Activated T-helper 2 cell treated with anti-CD3 and anti-CD28 coated beads, Interferon-gamma antibody, Interleukin-2, Interleukin-4, amounts not matched to agents 10 μg/mL and 5 μg/mL and 100 μg/mL, durations not matched to agents 14 hours and 24 hours and 36 hours (primary cell): ENCODE results near the gene ANKRD65. TPM values are rescaled to one million over a fixed set of nuclear protein-coding genes. Genes with fewer than 3 reads are reported as not detected.
A peak's percentile ranks its signal among the peaks of the same experiment; 100 is the strongest.
"Not testable (repeated sequence)": the region's sequence is repeated elsewhere in the genome, so short reads cannot be mapped to it uniquely, and the experiment has no call there.

ENCODE experiments used
- DNase-seq: peaks from one replicate; pipeline ENCODE4 v3.0.0; 2021; ENCODE audit warnings: low spot score
- H3K27ac Mint-ChIP-seq: one replicate; pipeline ENCODE4 v1.8.0; 2021; ENCODE audit warnings: mixed read lengths
- H3K27me3 Mint-ChIP-seq: one replicate; pipeline ENCODE4 v1.8.0; 2021; ENCODE audit warnings: low read depth, mixed read lengths
- H3K36me3 Mint-ChIP-seq: one replicate; pipeline ENCODE4 v1.8.0; 2021; ENCODE audit warnings: low read depth, mixed read lengths
- H3K4me1 Mint-ChIP-seq: one replicate; pipeline ENCODE4 v1.8.0; 2021; ENCODE audit warnings: low read depth, mixed read lengths
- H3K4me3 Mint-ChIP-seq: one replicate; pipeline ENCODE4 v1.8.0; 2021; ENCODE audit warnings: low read depth, mild to moderate bottlenecking, moderate library complexity, mixed read lengths
- H3K9me3 Mint-ChIP-seq: one replicate; pipeline ENCODE4 v1.8.0; 2021; ENCODE audit warnings: mixed read lengths
- intact Hi-C: fragments of 100-400 bp; cut with micrococcal nuclease; formaldehyde crosslinking; loops from one replicate; pipeline ENCODE4 v1.15.1; 2023
- total RNA-seq: library from RNA; stranded (reverse); gene quantifications from 2 replicates; pipeline ENCODE4 v1.2.3, GENCODE V29; 2022

The ANKRD65 gene
- total RNA-seq, 1 donor from 2014 or later = not detected

GRCh38 chr1:1411626-1412025 is 9.4 kb downstream of the ANKRD65 start:
- H3K9me3 Mint-ChIP-seq = no peaks in the 10 kb centered on the region
- no peak overlapping the region for H3K4me3 Mint-ChIP-seq
- H3K27ac Mint-ChIP-seq = no peak overlapping the region
- intact Hi-C loops = no loop called here
- no peaks in the 10 kb centered on the region for H3K27me3 Mint-ChIP-seq
- no peak for DNase-seq
- peaks cover 24% of the 10 kb centered on the region for H3K36me3 Mint-ChIP-seq
- peaks cover 9% of the 10 kb centered on the region for H3K4me1 Mint-ChIP-seq

DNA sequence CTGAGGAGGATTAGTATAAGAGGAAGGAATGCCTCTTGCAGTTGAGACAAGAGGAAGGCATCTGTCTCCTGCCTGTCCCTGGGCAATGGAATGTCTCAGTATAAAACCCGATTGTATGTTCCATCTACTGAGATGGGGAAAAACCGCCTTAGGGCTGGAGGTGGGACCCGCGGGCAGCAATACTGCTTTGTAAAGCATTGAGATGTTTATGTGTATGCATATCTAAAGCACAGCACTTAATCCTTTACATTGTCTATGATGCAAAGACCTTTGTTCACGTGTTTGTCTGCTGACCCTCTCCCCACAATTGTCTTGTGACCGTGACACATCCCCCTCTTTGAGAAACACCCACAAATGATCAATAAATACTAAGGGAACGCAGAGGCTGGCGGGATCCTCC is 10.8 kb downstream of the ANKRD65 start:
- intact Hi-C loops, H3K9me3 Mint-ChIP-seq, H3K27me3 Mint-ChIP-seq, DNase-seq, H3K27ac Mint-ChIP-seq: not testable (repeated sequence)
- peaks cover 38% of the 10 kb centered on the region for H3K36me3 Mint-ChIP-seq
- peaks cover 15% of the 10 kb centered on the region for H3K4me1 Mint-ChIP-seq
- peak overlapping the region; percentile 21 for H3K4me3 Mint-ChIP-seq

GRCh38 chr1:1407636-1408318 is 13.3 kb downstream of the ANKRD65 start:
- Mint-ChIP-seq H3K36me3 (peaks cover 54% of the 10 kb centered on the region), H3K27ac (peak overlapping the region; percentile 73), H3K27me3 (no peaks in the 10 kb centered on the region), H3K9me3 (no peaks in the 10 kb centered on the region), H3K4me1 (peaks cover 21% of the 10 kb centered on the region), H3K4me3 (peak overlapping the region; percentile 88)
- no peak for DNase-seq
- intact Hi-C loops = loop anchor here (1.0 to 10.0 kb wide), 5 partner anchors 8 to 1147 kb away; partner anchors contain the start of genes ATAD3B, AURKAIP1, CCNL2 and TNFRSF14

DNA sequence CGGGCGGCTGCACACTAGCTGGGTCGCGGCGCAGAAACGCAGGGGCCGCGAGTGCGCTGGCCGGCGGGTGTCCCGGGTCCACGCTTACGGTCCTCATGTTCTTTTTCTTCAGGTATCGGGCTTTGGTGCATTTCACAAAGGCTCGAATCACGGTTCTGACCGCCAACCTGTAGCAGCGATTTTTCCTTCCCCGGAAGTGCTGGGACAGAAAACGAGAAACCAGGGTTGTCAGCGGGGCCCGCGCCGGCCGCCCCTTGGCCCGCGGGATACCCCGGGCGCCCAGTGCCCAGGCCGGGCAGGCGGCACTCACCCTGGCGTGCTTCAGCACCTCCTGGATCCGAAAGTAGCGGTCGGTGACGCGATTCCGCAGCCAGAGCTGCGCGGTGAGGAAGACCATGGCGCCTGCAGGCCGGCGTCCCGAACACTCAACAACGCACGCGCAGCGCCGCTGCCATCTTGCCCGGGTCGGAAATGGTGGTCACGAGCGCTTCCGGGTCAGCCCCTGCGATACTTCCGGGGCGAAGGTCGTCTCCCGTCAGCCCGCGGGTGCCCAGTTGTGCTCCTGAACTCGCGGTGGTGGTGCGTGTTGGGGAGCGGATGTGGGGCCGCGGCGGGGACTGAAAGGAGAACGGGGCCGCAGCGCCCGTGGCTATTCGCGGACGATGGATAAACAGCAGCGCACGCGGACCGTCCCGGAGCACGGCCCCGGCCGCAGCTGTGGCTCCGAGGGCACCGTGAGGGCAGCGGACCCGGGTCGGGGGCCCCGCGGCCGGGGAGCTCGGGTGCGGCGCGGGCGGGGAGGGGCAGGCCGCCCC is 14.0 kb downstream of the ANKRD65 start, which contains the start of gene MRPL20:
TSS of gene MRPL20 (minus strand) at position 473 of the 815 bp plus-strand sequence. CDS start at position 397, 76 bp downstream.
- intact Hi-C loops = loop anchor here (1.0 to 10.0 kb wide), 5 partner anchors 8 to 1148 kb away; partner anchors contain the start of genes ATAD3B, AURKAIP1, CCNL2 and TNFRSF14
- Mint-ChIP-seq H3K27me3 (no peaks in the 10 kb centered on the region), H3K4me3 (peak within 1 kb of the TSS; percentile 88), H3K36me3 (peaks cover 61% of the 10 kb centered on the region), H3K9me3 (no peaks in the 10 kb centered on the region), H3K27ac (peak within 1 kb of the TSS; percentile 89), H3K4me1 (peaks cover 23% of the 10 kb centered on the region)
- peak; percentile 96 for DNase-seq

- Mint-ChIP-seq H3K4me1 (peaks cover 26% of the 10 kb centered on the region), H3K9me3 (no peaks in the 10 kb centered on the region), H3K36me3 (peaks cover 69% of the 10 kb centered on the region), H3K4me3 (peak overlapping the region; percentile 87), H3K27ac (peak overlapping the region; percentile 77), H3K27me3 (no peaks in the 10 kb centered on the region)
- intact Hi-C loops = loop anchor here (2.0 to 10.0 kb wide), 3 partner anchors 36 to 1149 kb away; partner anchors contain the start of genes ATAD3B and TNFRSF14
- no peak for DNase-seq
Observed at GRCh38 chr1:1406101-1406820, 14.8 kb downstream of the ANKRD65 start.

DNA sequence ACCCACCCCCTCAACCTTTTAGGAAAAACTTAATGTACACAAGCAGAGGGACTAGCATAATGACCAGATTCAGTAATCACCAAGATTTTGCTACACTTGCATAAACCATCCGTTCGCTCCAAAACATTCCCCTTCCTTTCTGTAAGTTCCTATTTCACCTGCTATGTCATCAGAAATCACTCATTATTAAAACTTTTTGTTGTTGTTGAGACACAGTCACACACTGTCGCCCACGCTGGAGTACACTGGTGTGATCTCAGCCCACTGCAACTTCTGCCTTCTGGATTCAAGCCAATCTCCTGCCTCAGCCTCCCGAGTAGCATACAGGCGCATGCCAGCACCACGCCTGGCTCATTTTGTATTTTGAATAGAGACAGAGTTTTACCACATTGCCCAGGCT is 17.4 kb downstream of the ANKRD65 start:
- peaks cover 76% of the 10 kb centered on the region for H3K36me3 Mint-ChIP-seq

GRCh38 chr1:1402901-1403392 is 18.1 kb downstream of the ANKRD65 start:
- Mint-ChIP-seq H3K4me1 (peaks cover 33% of the 10 kb centered on the region), H3K36me3 (peaks cover 78% of the 10 kb centered on the region)
- H3K27me3 Mint-ChIP-seq, H3K9me3 Mint-ChIP-seq, H3K27ac Mint-ChIP-seq, H3K4me3 Mint-ChIP-seq, DNase-seq: not testable (repeated sequence)
- intact Hi-C loops = loop anchor here (10.0 kb wide), 1 partner anchor 1152 kb away; the partner anchor contains the start of gene TNFRSF14

More for the DNA sequence above, 17.4 kb downstream of the ANKRD65 start:
- no peaks in the 10 kb centered on the region for H3K27me3 Mint-ChIP-seq
- no peak overlapping the region for H3K27ac Mint-ChIP-seq
- no peak for DNase-seq
- intact Hi-C loops = loop anchor here (10.0 kb wide), 1 partner anchor 1151 kb away; the partner anchor contains the start of gene TNFRSF14
- peaks cover 33% of the 10 kb centered on the region for H3K4me1 Mint-ChIP-seq
- no peaks in the 10 kb centered on the region for H3K9me3 Mint-ChIP-seq
- peak overlapping the region; percentile 4 for H3K4me3 Mint-ChIP-seq

GRCh38 chr1:1402072-1402900 is 18.8 kb downstream of the ANKRD65 start:
- Mint-ChIP-seq H3K27ac (peak overlapping the region; percentile 60), H3K27me3 (no peaks in the 10 kb centered on the region), H3K36me3 (peaks cover 81% of the 10 kb centered on the region), H3K4me1 (peaks cover 37% of the 10 kb centered on the region), H3K4me3 (peak overlapping the region; percentile 56), H3K9me3 (no peaks in the 10 kb centered on the region)
- intact Hi-C loops = loop anchor here (10.0 kb wide), 1 partner anchor 1153 kb away; the partner anchor contains the start of gene TNFRSF14
- no peak for DNase-seq

DNA sequence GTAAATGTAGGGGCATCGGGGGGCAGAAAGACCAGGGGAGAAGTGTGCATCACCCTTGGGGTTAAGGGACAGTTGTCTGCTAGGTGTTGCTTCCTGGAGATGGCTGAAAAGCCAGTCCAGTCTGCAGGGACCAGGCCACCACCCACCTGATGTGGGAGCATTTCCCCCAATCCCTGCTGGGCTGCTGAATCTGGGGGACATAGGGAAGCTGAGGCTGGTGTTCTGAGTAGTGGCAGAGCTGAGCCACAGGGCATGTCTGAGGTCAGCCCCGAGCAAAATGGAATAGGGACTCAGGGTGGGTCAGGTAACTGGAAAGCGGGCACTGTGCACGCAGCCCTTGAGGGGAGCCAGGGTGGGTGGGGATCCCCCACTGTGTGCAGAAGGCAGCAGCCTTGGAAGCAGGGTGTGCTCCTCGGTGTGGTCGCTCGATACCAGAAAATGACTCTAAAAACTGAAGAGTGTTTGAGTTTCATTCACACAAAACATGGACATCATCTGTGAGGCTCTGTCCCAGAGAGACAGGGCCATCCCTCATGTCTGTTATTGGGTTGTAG is 19.5 kb downstream of the ANKRD65 start:
- peaks cover 77% of the 10 kb centered on the region for H3K36me3 Mint-ChIP-seq
- H3K27me3 Mint-ChIP-seq = no peaks in the 10 kb centered on the region
- H3K4me1 Mint-ChIP-seq = peaks cover 37% of the 10 kb centered on the region
- intact Hi-C loops = loop anchor here (10.0 kb wide), 1 partner anchor 1153 kb away; the partner anchor contains the start of gene TNFRSF14
- H3K4me3 Mint-ChIP-seq = peak overlapping the region; percentile 56
- H3K27ac Mint-ChIP-seq = peak overlapping the region; percentile 16
- DNase-seq = no peak
- H3K9me3 Mint-ChIP-seq = no peaks in the 10 kb centered on the region

GRCh38 chr1:1400576-1401456 is 20.3 kb downstream of the ANKRD65 start:
- Mint-ChIP-seq H3K4me1 (peaks cover 34% of the 10 kb centered on the region), H3K9me3 (no peaks in the 10 kb centered on the region), H3K4me3 (peak overlapping the region; percentile 90), H3K27me3 (no peaks in the 10 kb centered on the region), H3K27ac (peak overlapping the region; percentile 74), H3K36me3 (peaks cover 72% of the 10 kb centered on the region)
- no peak for DNase-seq
- intact Hi-C loops = loop anchor here (10.0 kb wide), 1 partner anchor 1154 kb away; the partner anchor contains the start of gene TNFRSF14
